ENCODE data around the gene PELI2.

PELI2 gene

DNA sequence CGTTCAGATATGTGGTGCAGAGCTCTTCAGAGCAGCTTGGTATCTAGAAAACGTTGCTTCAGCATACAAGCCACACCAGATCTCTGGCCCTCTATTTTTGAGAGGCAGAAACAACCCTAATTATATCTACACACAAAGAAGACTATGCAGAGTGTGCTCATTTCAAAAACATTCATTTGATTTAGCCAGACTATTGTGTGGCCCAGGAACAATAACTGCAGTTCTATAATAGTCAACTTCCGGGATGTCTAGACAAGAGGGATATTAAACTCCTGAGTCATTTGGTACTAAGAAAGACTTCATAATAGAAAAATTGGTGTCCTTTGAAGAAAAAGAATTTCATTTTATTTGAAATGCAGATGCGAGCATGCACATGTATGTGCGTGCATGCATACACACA, 153.8 kb downstream of the PELI2 start:
- Histone ChIP-seq H3K4me3 (ENCODE audit: low read length) (no peak overlapping the region), H3K27ac (ENCODE audit: low read length) (no peak overlapping the region), H3K9me3 (ENCODE audit: control insufficient read depth, low read depth, low read length) (no peaks in the 10 kb centered on the region), H3K4me1 (ENCODE audit: control insufficient read depth, low read depth, low read length) (no peaks in the 10 kb centered on the region), H3K9ac (ENCODE audit: low read length) (no peak overlapping the region), H3K36me3 (ENCODE audit: control insufficient read depth, low read depth, low read length) (no peaks in the 10 kb centered on the region), H3K27me3 (ENCODE audit: control insufficient read depth, insufficient read depth, low read length) (no peaks in the 10 kb centered on the region)

DNA sequence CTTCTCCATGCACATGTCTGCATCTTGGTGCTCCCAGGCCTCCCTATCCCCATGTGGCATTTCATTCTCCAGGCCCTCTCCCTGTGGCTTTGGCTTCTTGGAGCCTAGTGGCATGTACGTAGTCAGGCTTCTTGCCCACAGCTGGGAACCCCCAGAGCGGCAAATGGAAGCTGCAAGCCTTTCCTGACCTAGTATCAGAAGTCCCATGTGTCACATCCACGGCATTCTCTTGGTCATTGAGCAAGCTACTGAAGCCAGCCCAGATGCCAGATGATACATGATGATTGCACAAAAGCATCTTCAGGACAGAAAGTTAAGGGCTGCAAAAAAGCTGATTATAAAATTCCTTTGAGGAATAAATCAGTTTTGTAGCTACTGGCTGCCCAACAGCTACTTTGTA, 154.9 kb downstream of the PELI2 start:
- Histone ChIP-seq H3K4me3 (ENCODE audit: low read length) (no peak overlapping the region), H3K27ac (ENCODE audit: low read length) (no peak overlapping the region), H3K27me3 (ENCODE audit: control insufficient read depth, insufficient read depth, low read length) (no peaks in the 10 kb centered on the region), H3K4me1 (ENCODE audit: control insufficient read depth, low read depth, low read length) (no peaks in the 10 kb centered on the region), H3K36me3 (ENCODE audit: control insufficient read depth, low read depth, low read length) (no peaks in the 10 kb centered on the region), H3K9ac (ENCODE audit: low read length) (no peak overlapping the region), H3K9me3 (ENCODE audit: control insufficient read depth, low read depth, low read length) (no peaks in the 10 kb centered on the region)

DNA sequence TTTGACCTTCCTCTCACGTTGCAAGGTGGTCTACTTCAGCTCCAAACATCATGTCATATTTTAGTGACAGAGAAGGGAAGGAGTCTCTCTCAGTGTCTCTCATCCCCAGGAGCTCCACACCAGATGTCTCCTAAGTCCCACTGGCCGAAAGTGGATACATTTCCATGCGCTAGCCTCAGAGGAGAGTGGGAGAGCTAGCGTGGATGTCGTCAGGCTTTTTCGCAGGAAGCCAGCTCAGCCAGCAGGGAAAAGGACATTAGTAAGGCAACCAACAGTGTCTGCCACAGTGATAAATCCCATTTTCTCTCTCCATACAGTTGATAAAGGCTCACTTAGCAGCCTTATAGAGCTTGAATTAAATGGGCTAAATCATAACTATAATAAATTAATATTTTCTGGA, 155.7 kb downstream of the PELI2 start:
- H3K27me3 ChIP-seq (ENCODE audit: control insufficient read depth, insufficient read depth, low read length), result no peaks in the 10 kb centered on the region

DNA sequence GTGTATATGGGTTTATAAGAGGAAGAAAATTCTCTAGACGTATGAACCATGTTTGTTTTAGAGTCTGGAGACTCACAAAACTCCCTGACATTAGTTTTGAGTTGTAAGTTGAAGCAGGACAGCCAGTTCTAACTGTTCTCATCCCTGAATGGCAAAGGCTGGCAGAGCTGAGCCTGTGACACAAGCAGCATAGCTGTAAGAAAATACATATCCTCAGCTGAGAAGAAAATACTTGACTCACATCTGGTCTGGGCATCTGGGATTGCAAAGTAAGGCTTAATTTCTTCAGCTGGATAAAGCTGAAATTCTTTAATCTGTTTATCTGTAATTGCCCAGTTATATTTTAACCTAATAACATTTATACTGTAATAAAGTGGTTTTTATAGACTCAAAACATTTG, 156.3 kb downstream of the PELI2 start:
- H3K9ac ChIP-seq (ENCODE audit: low read length), result no peak overlapping the region
- no peak overlapping the region for H3K4me3 ChIP-seq (ENCODE audit: low read length)
- H3K36me3 ChIP-seq (ENCODE audit: control insufficient read depth, low read depth, low read length), result no peaks in the 10 kb centered on the region
- H3K9me3 ChIP-seq (ENCODE audit: control insufficient read depth, low read depth, low read length), result no peaks in the 10 kb centered on the region
- no peaks in the 10 kb centered on the region for H3K4me1 ChIP-seq (ENCODE audit: control insufficient read depth, low read depth, low read length)
- H3K27me3 ChIP-seq (ENCODE audit: control insufficient read depth, insufficient read depth, low read length), result no peaks in the 10 kb centered on the region
- no peak overlapping the region for H3K27ac ChIP-seq (ENCODE audit: low read length)

More for the DNA sequence above, 155.7 kb downstream of the PELI2 start:
- no peak overlapping the region for H3K4me3 ChIP-seq (ENCODE audit: low read length)
- no peak overlapping the region for H3K9ac ChIP-seq (ENCODE audit: low read length)
- H3K27ac ChIP-seq (ENCODE audit: low read length), result no peak overlapping the region
- H3K9me3 ChIP-seq (ENCODE audit: control insufficient read depth, low read depth, low read length), result no peaks in the 10 kb centered on the region
- no peaks in the 10 kb centered on the region for H3K4me1 ChIP-seq (ENCODE audit: control insufficient read depth, low read depth, low read length)
- H3K36me3 ChIP-seq (ENCODE audit: control insufficient read depth, low read depth, low read length), result no peaks in the 10 kb centered on the region

DNA sequence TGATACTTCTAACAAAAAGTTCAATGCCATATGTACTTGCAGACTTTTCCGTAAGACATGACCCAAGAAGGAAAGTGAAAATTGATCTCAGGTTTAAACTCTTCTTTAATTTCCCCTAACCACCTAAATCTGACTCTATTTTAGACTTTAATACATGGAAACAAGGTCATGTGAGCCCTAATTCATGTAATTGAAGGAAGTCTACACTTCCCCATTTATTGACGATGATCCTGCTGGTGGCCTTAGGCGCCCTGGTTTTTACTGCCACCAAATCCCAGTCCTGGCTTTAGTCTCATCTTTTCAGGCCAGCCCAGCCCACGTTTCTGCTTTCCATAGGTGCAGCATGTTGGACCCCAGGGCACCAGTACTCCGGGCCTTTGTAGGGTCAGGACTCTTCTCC, 157.9 kb downstream of the PELI2 start:
- Histone ChIP-seq H3K9ac (ENCODE audit: low read length) (no peak overlapping the region), H3K4me1 (ENCODE audit: control insufficient read depth, low read depth, low read length) (no peaks in the 10 kb centered on the region), H3K27me3 (ENCODE audit: control insufficient read depth, insufficient read depth, low read length) (no peaks in the 10 kb centered on the region), H3K9me3 (ENCODE audit: control insufficient read depth, low read depth, low read length) (no peaks in the 10 kb centered on the region), H3K36me3 (ENCODE audit: control insufficient read depth, low read depth, low read length) (no peaks in the 10 kb centered on the region), H3K27ac (ENCODE audit: low read length) (no peak overlapping the region), H3K4me3 (ENCODE audit: low read length) (no peak overlapping the region)

DNA sequence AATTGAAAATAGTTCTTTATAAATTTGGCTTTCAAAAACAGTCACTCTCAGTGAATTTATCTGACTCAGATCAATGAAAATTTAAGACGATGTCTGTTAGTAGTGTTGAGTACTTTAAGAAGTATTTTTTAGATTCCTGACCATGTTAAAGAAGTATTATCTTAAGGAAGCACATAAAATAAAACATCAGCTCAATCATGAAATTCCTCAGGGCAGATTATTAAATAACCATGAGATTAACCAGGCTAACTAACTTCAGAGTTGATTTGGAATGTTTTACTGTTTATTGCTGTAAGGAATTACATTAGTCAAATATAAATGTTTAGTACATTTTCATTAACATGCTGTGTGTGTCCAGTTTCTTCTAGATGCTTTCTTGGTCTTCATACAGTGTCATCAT, 160.2 kb downstream of the PELI2 start:
- Histone ChIP-seq H3K36me3 (ENCODE audit: control insufficient read depth, low read depth, low read length) (no peaks in the 10 kb centered on the region), H3K27ac (ENCODE audit: low read length) (no peak overlapping the region), H3K4me3 (ENCODE audit: low read length) (no peak overlapping the region), H3K9ac (ENCODE audit: low read length) (no peak overlapping the region), H3K27me3 (ENCODE audit: control insufficient read depth, insufficient read depth, low read length) (no peaks in the 10 kb centered on the region), H3K9me3 (ENCODE audit: control insufficient read depth, low read depth, low read length) (no peaks in the 10 kb centered on the region), H3K4me1 (ENCODE audit: control insufficient read depth, low read depth, low read length) (no peaks in the 10 kb centered on the region)

DNA sequence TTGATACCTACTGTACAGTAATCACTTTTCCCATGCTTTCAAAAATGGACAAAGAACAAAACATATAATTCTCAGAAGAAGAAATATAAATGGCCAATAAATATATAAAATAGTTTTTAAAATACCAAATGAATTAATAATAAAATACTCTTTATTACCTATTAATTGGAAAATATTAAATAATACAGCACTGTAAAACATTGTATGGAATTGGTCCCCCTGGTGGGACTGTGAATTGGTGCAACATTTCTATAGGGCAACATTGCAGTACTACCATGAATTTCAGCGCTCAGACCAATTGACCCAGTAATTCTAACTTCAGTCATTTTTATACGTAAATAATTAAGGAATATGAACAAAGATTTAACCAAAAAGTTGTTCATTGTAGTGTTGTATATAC, 162.6 kb downstream of the PELI2 start:
- H3K36me3 ChIP-seq (ENCODE audit: control insufficient read depth, low read depth, low read length), result no peaks in the 10 kb centered on the region

DNA sequence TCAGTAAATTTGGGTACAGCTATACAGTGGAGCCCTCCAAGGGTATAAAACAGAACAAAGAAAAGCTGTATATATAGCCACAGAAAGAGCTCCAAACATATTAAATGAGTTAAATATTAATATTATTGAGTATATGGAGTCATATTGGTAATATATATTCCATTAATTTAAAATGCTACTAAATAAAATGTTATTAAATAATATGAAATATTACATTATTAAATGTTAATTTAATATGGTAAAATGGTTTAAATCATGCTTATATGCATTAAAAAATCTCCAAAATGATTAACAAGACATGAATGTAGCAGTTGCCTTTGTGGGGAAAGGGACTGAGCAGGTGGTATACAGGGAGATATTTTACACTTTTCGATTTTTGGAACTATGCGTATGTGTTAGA, 164.0 kb downstream of the PELI2 start:
- no peaks in the 10 kb centered on the region for H3K4me1 ChIP-seq (ENCODE audit: control insufficient read depth, low read depth, low read length)
- H3K9me3 ChIP-seq (ENCODE audit: control insufficient read depth, low read depth, low read length), result no peaks in the 10 kb centered on the region
- H3K36me3 ChIP-seq (ENCODE audit: control insufficient read depth, low read depth, low read length), result no peaks in the 10 kb centered on the region
- no peak overlapping the region for H3K27ac ChIP-seq (ENCODE audit: low read length)
- H3K9ac ChIP-seq (ENCODE audit: low read length), result no peak overlapping the region
- H3K27me3 ChIP-seq (ENCODE audit: control insufficient read depth, insufficient read depth, low read length), result no peaks in the 10 kb centered on the region
- no peak overlapping the region for H3K4me3 ChIP-seq (ENCODE audit: low read length)

More for the DNA sequence above, 162.6 kb downstream of the PELI2 start:
- no peak overlapping the region for H3K4me3 ChIP-seq (ENCODE audit: low read length)
- H3K4me1 ChIP-seq (ENCODE audit: control insufficient read depth, low read depth, low read length), result no peaks in the 10 kb centered on the region
- no peaks in the 10 kb centered on the region for H3K27me3 ChIP-seq (ENCODE audit: control insufficient read depth, insufficient read depth, low read length)
- H3K9me3 ChIP-seq (ENCODE audit: control insufficient read depth, low read depth, low read length), result no peaks in the 10 kb centered on the region
- H3K27ac ChIP-seq (ENCODE audit: low read length), result no peak overlapping the region
- no peak overlapping the region for H3K9ac ChIP-seq (ENCODE audit: low read length)

DNA sequence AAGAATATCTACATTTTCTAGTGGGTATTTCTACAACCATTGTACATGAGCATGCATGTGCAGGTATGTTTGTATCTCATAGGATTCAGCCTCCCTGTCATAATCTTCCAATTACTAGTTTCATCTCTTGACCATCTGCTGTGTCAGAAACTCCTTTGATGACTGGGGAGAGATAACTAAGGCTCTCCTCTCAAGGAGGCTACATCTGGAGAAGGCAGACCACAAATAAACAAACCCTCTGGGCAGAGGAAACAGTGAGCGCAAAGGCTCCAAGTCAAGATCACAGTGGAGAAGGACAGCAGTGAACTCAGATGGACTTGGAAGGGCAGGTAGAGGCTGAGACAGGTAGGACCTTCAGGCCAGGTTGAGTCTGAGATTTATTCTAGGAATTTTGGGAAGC, 166.4 kb downstream of the PELI2 start:
- no peaks in the 10 kb centered on the region for H3K27me3 ChIP-seq (ENCODE audit: control insufficient read depth, insufficient read depth, low read length)
- H3K27ac ChIP-seq (ENCODE audit: low read length), result no peak overlapping the region
- H3K9ac ChIP-seq (ENCODE audit: low read length), result no peak overlapping the region
- no peak overlapping the region for H3K4me3 ChIP-seq (ENCODE audit: low read length)
- no peaks in the 10 kb centered on the region for H3K36me3 ChIP-seq (ENCODE audit: control insufficient read depth, low read depth, low read length)
- H3K4me1 ChIP-seq (ENCODE audit: control insufficient read depth, low read depth, low read length), result no peaks in the 10 kb centered on the region
- H3K9me3 ChIP-seq (ENCODE audit: control insufficient read depth, low read depth, low read length), result no peaks in the 10 kb centered on the region

DNA sequence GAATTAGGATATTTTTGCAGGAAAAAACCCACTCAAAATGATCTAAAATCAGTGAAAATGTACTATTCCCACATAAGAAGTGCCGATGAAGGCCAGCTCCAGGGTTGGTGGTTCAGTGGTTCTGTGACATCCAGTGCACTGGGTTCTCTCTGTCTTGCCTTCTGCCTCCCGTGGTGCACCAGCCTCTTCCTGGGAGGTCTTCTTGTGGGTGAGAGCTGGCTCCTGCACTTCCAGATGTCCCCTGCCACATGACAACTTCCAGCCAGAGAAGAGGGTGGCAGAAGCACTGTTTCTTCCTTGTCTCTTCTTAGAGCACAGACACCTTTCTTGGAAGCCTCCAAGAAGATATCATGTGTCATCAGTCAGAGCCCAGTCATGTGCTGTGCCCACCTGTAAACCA, 170.9 kb downstream of the PELI2 start:
- Histone ChIP-seq H3K9ac (ENCODE audit: low read length) (no peak overlapping the region), H3K9me3 (ENCODE audit: control insufficient read depth, low read depth, low read length) (no peaks in the 10 kb centered on the region), H3K36me3 (ENCODE audit: control insufficient read depth, low read depth, low read length) (peaks cover 4% of the 10 kb centered on the region), H3K27me3 (ENCODE audit: control insufficient read depth, insufficient read depth, low read length) (no peaks in the 10 kb centered on the region), H3K4me3 (ENCODE audit: low read length) (no peak overlapping the region), H3K27ac (ENCODE audit: low read length) (no peak overlapping the region), H3K4me1 (ENCODE audit: control insufficient read depth, low read depth, low read length) (no peaks in the 10 kb centered on the region)

DNA sequence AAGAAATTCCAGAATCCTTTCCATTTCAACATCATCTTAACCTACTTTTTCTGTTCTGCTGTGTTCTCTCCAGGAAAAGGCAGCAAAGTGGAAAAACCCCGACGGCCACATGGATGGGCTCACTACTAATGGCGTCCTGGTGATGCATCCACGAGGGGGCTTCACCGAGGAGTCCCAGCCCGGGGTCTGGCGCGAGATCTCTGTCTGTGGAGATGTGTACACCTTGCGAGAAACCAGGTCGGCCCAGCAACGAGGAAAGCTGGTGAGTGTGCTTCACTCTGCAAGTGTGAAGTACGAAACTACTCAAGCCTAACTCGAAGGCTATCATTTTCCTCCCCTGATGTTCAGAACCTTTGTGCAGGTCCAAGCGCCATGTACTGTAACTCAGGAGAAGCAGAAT, 172.0 kb downstream of the PELI2 start:
- Histone ChIP-seq H3K27ac (ENCODE audit: low read length) (no peak overlapping the region), H3K27me3 (ENCODE audit: control insufficient read depth, insufficient read depth, low read length) (no peaks in the 10 kb centered on the region), H3K9ac (ENCODE audit: low read length) (no peak overlapping the region), H3K4me1 (ENCODE audit: control insufficient read depth, low read depth, low read length) (no peaks in the 10 kb centered on the region), H3K9me3 (ENCODE audit: control insufficient read depth, low read depth, low read length) (no peaks in the 10 kb centered on the region), H3K36me3 (ENCODE audit: control insufficient read depth, low read depth, low read length) (peaks cover 4% of the 10 kb centered on the region), H3K4me3 (ENCODE audit: low read length) (no peak overlapping the region)

DNA sequence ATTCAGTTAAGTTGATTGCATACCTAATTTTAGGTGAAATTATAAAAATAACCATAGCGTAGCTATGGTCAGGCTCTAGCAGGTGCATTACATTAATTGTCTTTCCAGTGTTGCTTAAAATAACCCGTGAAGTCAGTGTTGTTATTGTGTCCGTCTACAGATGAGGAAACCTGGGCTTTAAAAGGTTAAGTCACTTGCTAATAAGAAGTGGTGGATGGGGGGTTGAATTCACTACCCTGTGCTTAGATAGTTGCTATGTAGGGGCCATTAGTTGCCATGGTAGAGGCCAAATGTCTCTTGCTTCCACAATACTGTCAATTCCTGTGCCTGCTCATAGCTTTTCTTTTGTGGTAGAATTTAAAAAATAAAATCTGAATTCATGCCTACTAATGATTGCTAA, 174.8 kb downstream of the PELI2 start:
- H3K9me3 ChIP-seq (ENCODE audit: control insufficient read depth, low read depth, low read length), result no peaks in the 10 kb centered on the region
- no peak overlapping the region for H3K4me3 ChIP-seq (ENCODE audit: low read length)
- H3K27me3 ChIP-seq (ENCODE audit: control insufficient read depth, insufficient read depth, low read length), result no peaks in the 10 kb centered on the region
- H3K4me1 ChIP-seq (ENCODE audit: control insufficient read depth, low read depth, low read length), result no peaks in the 10 kb centered on the region
- H3K36me3 ChIP-seq (ENCODE audit: control insufficient read depth, low read depth, low read length), result peaks cover 4% of the 10 kb centered on the region
- H3K9ac ChIP-seq (ENCODE audit: low read length), result no peak overlapping the region
- no peak overlapping the region for H3K27ac ChIP-seq (ENCODE audit: low read length)
